Nephron (organoid): ENCODE measurements around the gene SPINK13.
"Not testable (repeated sequence)": the region's sequence is repeated elsewhere in the genome, so short reads cannot be mapped to it uniquely, and the experiment has no call there.

Experiments used
- H3K27ac Mint-ChIP-seq, 3 experiments: 2 replicates each; pipeline ENCODE4 v1.8.0; 2020; ENCODE audit warnings: mixed read lengths in 3 of 3, mild to moderate bottlenecking in 2 of 3, moderate library complexity in 1 of 3
- H3K27me3 Mint-ChIP-seq: 2 replicates; pipeline ENCODE4 v1.8.0; 2021; ENCODE audit warnings: low read depth, mild to moderate bottlenecking, moderate library complexity, mixed read lengths
- H3K36me3 Mint-ChIP-seq: 2 replicates; pipeline ENCODE4 v1.8.0; 2020; ENCODE audit warnings: low read depth, mixed read lengths
- H3K4me1 Mint-ChIP-seq: 2 replicates; pipeline ENCODE4 v1.8.0; 2020; ENCODE audit warnings: mixed read lengths
- H3K4me3 Mint-ChIP-seq, 3 experiments: 2 replicates each; pipeline ENCODE4 v1.8.0; 2020; ENCODE audit warnings: mild to moderate bottlenecking in 3 of 3, mixed read lengths in 3 of 3, moderate library complexity in 2 of 3
- H3K9me3 Mint-ChIP-seq: 2 replicates; pipeline ENCODE4 v1.8.0; 2020; ENCODE audit warnings: mixed read lengths
- TF ChIP-seq, protein P1 (sequence below), 3 experiments: fragments of 200-600 bp; sonication (generic); IDR thresholded peaks; one replicate each; pipeline ENCODE4 v1.5.0; 2021; ENCODE audit warnings: antibody characterized with exemption in 3 of 3; ENCODE audit not compliant: unreplicated experiment in 3 of 3

SPINK13 gene

DNA sequence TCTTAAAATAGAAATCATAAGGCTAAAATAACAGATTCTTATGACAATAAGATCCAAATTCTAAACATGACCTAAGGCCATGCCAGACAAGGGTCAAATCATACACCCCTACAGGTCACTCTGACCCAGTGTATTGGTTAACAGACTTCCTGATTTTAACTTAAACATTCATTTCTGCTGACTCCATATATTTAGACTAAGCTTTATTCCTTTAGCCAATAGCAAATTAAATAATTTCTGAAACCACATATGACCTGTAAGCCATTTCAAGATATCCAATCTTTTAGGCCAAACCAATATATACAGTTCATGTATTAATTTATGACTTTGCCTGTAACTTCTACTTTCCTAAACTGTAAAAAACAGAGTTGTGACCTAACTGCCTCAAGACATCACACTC lies 7.4 kb upstream of the SPINK13 start:
- no peaks in the 10 kb centered on the region for H3K4me1 Mint-ChIP-seq
- H3K36me3 Mint-ChIP-seq = no peaks in the 10 kb centered on the region
- no peak overlapping the region for H3K27ac Mint-ChIP-seq

DNA sequence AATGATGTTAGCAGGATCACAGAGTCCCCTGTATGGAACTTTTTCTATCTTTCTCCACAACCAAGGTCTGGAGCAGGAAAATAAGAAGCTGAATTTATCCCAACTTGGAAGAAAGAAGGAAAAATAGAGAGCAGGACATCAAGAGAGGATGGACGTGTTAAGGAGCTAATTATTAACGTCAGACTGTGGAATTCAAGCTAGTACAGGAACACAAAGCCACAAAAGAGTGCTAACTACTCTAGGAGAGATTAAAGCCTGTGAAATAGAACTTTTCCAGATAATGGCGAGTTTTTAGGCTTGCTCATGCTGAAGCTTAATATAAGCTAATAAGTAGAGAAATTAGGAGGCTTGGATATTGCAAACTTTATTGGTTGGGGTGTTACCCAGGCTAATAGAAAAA lies 632 bp upstream of the SPINK13 start:
- TF ChIP-seq, protein P1, sequence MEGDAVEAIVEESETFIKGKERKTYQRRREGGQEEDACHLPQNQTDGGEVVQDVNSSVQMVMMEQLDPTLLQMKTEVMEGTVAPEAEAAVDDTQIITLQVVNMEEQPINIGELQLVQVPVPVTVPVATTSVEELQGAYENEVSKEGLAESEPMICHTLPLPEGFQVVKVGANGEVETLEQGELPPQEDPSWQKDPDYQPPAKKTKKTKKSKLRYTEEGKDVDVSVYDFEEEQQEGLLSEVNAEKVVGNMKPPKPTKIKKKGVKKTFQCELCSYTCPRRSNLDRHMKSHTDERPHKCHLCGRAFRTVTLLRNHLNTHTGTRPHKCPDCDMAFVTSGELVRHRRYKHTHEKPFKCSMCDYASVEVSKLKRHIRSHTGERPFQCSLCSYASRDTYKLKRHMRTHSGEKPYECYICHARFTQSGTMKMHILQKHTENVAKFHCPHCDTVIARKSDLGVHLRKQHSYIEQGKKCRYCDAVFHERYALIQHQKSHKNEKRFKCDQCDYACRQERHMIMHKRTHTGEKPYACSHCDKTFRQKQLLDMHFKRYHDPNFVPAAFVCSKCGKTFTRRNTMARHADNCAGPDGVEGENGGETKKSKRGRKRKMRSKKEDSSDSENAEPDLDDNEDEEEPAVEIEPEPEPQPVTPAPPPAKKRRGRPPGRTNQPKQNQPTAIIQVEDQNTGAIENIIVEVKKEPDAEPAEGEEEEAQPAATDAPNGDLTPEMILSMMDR (IDR thresholded peaks at IDR 0.05; ENCODE audit: unreplicated experiment in 3 of 3) = no peak
- H3K36me3 Mint-ChIP-seq = no peaks in the 10 kb centered on the region
- peaks cover 7% of the 10 kb centered on the region for H3K9me3 Mint-ChIP-seq
- H3K27ac Mint-ChIP-seq = no peak overlapping the region
- H3K4me3 Mint-ChIP-seq = no peak overlapping the region
- H3K4me1 Mint-ChIP-seq = no peaks in the 10 kb centered on the region
- no peaks in the 10 kb centered on the region for H3K27me3 Mint-ChIP-seq

More for the DNA sequence above, 7.4 kb upstream of the SPINK13 start:
- Mint-ChIP-seq H3K27me3 (no peaks in the 10 kb centered on the region), H3K4me3 (no peak overlapping the region), H3K9me3 (peaks cover 27% of the 10 kb centered on the region)
- TF ChIP-seq, protein P1 (IDR thresholded peaks at IDR 0.05; ENCODE audit: unreplicated experiment in 3 of 3) = no peak

DNA sequence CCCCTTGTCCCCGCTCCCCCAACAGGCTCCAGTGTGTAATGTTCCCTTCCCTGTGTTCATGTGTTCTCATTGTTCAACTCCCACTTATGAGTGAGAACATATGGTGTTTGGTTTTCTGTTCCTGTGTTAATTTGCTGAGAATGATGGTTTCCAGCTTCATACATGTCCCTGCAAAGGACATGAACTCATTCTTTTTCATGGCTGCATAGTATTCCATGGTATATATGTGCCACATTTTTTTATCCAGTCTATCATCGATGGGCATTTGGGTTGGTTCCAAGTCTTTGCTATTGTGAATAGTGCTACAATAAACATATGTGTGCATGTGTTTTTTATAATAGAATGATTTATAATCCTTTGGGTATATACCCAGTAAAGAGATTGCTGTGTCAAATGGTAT lies 6.5 kb downstream of the SPINK13 start:
- H3K4me3 Mint-ChIP-seq, H3K36me3 Mint-ChIP-seq, H3K27me3 Mint-ChIP-seq, H3K4me1 Mint-ChIP-seq, H3K27ac Mint-ChIP-seq: not testable (repeated sequence)
- peaks cover 36% of the 10 kb centered on the region for H3K9me3 Mint-ChIP-seq

DNA sequence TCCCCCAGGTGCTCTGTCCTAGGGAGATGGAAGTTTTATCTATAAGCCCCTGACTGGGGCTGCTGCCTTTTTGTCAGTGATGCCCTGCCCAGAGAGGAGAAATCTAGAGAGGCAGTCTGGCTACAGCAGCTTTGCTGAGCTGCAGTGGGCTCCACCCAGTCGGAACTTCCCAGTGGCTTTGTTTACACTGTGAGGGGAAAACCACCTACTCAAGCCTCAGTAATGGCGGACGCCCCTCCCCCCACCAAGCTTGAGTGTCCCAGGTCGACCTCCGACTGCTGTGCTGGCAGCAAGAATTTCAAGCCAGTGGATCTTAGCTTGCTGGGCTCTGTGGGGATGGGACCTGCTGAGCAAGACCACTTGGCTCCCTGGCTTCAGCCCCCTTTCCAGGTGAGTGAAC lies 12.3 kb downstream of the SPINK13 start:
- H3K4me3 Mint-ChIP-seq, H3K27me3 Mint-ChIP-seq, H3K4me1 Mint-ChIP-seq, H3K27ac Mint-ChIP-seq, H3K36me3 Mint-ChIP-seq: not testable (repeated sequence)
- H3K9me3 Mint-ChIP-seq = peaks cover 36% of the 10 kb centered on the region

DNA sequence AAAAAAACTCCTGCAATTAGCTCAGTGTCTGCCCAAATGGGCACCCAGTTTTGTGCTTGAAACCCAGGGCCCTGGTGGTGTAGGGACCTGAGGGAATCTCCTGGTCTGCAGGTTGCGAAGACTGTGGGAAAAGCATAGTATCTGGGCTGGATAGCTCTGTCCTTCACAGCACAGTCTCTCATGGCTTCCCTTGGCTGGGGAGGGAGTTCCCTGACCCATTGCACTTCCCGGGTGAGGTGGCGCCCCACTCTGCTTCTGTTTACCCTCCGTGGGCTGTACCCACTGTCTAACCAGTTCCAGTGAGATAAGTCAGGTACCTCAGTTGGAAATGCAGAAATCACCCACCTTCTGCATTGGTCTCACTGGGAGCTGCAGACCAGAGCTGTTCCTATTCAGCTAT lies 12.7 kb downstream of the SPINK13 start:
- H3K9me3 Mint-ChIP-seq = peaks cover 33% of the 10 kb centered on the region
- not testable (repeated sequence) for H3K27me3 Mint-ChIP-seq, H3K27ac Mint-ChIP-seq, H3K36me3 Mint-ChIP-seq, H3K4me1 Mint-ChIP-seq, H3K4me3 Mint-ChIP-seq

DNA sequence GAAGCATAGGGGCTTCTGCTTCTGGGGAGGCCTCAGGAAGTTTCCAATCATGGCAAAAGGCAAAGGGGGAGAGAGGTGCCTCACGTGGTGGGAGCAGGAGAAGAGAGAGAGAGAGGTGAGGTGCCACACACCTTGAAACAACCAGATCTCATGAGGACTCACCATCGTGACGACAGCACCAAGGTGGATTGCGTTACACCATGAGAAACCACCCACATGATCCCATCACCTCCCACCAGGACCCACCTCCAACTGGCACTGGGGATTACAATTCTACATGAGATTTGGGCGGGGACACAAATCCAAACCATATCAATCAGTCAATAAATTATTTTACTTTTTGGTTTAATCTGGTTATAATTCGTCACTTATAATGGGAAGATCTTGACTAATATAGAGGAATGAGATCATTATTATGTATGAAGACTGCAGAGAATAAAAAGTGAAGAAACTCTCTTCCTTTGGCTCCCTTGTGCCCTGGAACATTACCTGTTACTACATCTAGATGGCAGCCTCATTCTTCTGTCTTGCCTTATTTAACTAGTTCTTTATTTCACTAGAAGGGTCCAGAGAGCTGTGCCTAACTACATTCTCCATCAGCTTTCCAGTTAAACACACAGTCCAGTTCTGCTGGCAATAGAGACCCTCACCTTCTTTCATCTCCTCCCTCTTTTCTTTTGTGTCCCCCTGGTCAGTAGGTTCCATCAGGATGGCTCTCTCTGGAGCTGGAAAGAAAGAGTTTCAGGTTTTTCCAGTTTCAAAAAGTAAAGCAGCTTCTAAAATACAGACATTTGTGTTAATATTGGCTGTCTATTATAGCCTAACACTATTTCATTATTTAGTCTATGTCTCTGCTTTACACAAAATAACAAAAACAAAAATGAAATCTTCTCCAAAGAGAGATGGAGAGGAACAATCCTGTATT lies 21.9 kb downstream of the SPINK13 start:
- Mint-ChIP-seq H3K27ac (no peak overlapping the region), H3K4me3 (no peak overlapping the region), H3K4me1 (no peaks in the 10 kb centered on the region), H3K36me3 (no peaks in the 10 kb centered on the region), H3K27me3 (no peaks in the 10 kb centered on the region), H3K9me3 (no peaks in the 10 kb centered on the region)
- TF ChIP-seq, protein P1 (IDR thresholded peaks at IDR 0.05; ENCODE audit: unreplicated experiment in 3 of 3) = peak; percentile 42 to 54 (median 46)

DNA sequence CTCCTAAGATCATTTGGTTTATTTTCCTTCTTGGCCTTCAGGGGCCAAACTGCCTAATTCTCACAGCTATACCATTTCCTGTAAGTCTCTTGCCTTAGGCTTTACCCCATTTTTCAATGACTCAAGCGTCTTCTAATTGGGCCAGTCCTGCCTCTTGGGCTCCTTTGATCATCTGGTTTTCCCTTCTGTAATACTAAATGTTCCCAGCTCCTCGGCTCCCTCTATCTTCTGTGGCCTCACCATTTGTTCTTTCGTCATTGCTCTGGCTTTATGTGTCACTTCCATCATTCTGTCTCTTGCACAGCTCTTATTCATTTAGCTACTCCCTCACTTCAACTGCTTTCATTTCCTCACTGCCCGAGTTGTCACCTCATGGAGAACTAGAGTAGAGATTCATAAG lies 29.1 kb downstream of the SPINK13 start:
- Mint-ChIP-seq H3K4me1 (no peaks in the 10 kb centered on the region), H3K27me3 (no peaks in the 10 kb centered on the region), H3K4me3 (no peak overlapping the region), H3K27ac (no peak overlapping the region), H3K9me3 (no peaks in the 10 kb centered on the region), H3K36me3 (no peaks in the 10 kb centered on the region)
- TF ChIP-seq, protein P1 (IDR thresholded peaks at IDR 0.05; ENCODE audit: unreplicated experiment in 3 of 3) = no peak
